Sigmoid colon (tissue), 7 donors: ENCODE measurements around the gene SLIT3. TPM values are rescaled to one million over a fixed set of nuclear protein-coding genes. Genes with fewer than 3 reads are reported as not detected.
A peak's percentile ranks its signal among the peaks of the same experiment; 100 is the strongest.

Experiments used
- DNase-seq: peaks from one replicate; pipeline ENCODE4 v3.0.0-alpha.2; 2019
- H3K27ac ChIP-seq, 4 donors: fragments of 200-600 bp; sonication (generic); one replicate each; pipeline ENCODE4 v1.5.1; 2016 to 2019; ENCODE audit warnings: mild to moderate bottlenecking in 1 of 4
- H3K27me3 ChIP-seq, 3 donors: fragments of 200-600 bp; sonication (generic); one replicate each; pipeline ENCODE4 v1.5.1; 2019; ENCODE audit warnings: mild to moderate bottlenecking in 1 of 3
- H3K36me3 ChIP-seq, 4 donors: fragments of 200-600 bp; sonication (generic); one replicate each; pipeline ENCODE4 v1.5.1; 2016 to 2019
- H3K4me1 ChIP-seq, 4 donors: fragments of 200-600 bp; sonication (generic); one replicate each; pipeline ENCODE4 v1.5.1; 2017 to 2019
- H3K4me3 ChIP-seq, 4 donors: fragments of 200-600 bp; sonication (generic); one replicate each; pipeline ENCODE4 v1.5.1; 2017 to 2019; ENCODE audit warnings: mild to moderate bottlenecking in 2 of 4, moderate library complexity in 1 of 4
- H3K9me3 ChIP-seq, 4 donors: fragments of 200-600 bp in 3 of 4; sonication (generic) in 3 of 4; one replicate each; pipeline versions ENCODE4 v1.5.1 to v1.6.1; 2013 to 2019
- EP300 ChIP-seq, 4 donors: sonication (generic); formaldehyde crosslinking; IDR thresholded peaks; one replicate each; pipeline ENCODE4 v1.6.1; 2017; ENCODE audit warnings: antibody characterized with exemption in 4 of 4
- POLR2A ChIP-seq, 2 donors: fragments of 450-650 bp; IDR thresholded peaks; one replicate each; pipeline ENCODE4 v1.6.1; 2016; ENCODE audit warnings: antibody characterized with exemption in 2 of 2, mild to moderate bottlenecking in 2 of 2, moderate library complexity in 2 of 2
- POLR2AphosphoS5 ChIP-seq, 4 donors: sonication (generic); formaldehyde crosslinking; IDR thresholded peaks; one replicate each; pipeline ENCODE4 v1.6.1; 2017; ENCODE audit warnings: antibody characterized with exemption in 4 of 4
- WGBS, 2 donors: extraction: QIAGEN DNeasy Blood & Tissue Kit; methylation state at CpG; one replicate each; pipeline ENCODE4 v1.1.7; 2013; 5-methylcytosine and 5-hydroxymethylcytosine counted together
- intact Hi-C: fragments of 100-400 bp; cut with DNase I; formaldehyde crosslinking; loops from one replicate; pipeline ENCODE4 v1.15.1; 2023
- polyA plus RNA-seq, 3 donors: library from polyadenylated mRNA; stranded (reverse); fragments of 200-250 nt; gene quantifications; one replicate each; pipeline ENCODE4 v1.2.3, GENCODE V29; 2013
- total RNA-seq, 4 donors: library from RNA; depleted of rRNA; stranded (reverse); fragments of >200 nt; gene quantifications; one replicate each; pipeline ENCODE4 v1.1.0, GENCODE V29; 2016
- TF ChIP-seq, protein P1 (sequence below), 4 experiments: fragments of 450-650 bp in 3 of 4; fragments of 200-600 bp in 1 of 4; IDR thresholded peaks; one replicate each; pipeline ENCODE4 v1.5.1; 2016 to 2019; ENCODE audit warnings: antibody characterized with exemption in 4 of 4, mild to moderate bottlenecking in 3 of 4, moderate library complexity in 2 of 4
- donor health status: healthy with polysubstance abuse.
- donor health status: Bipolar disorder and iron deficiency.
- donor health status: healthy.

Gene SLIT3
- total and polyA plus RNA-seq, 7 donors, result 0.23 to 46.3 (median 30.0) TPM

DNA sequence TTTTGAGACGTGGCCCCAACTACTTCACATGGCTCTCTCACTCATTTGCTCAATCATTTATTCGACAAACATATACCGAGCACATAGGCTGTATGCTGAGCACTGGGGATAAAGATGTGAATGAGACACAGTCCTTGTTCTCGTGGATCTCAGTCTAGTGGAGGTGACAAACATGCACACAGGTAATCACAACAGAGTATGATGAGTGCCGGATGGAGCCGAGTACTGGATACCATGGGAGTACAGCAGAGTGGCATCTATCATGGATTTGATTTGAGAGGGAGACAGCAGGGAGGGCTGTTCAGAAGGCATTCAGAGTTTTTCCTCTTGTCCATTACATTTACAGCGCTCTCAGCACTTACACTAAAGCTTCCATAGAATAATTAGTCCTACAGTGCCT is 259.8 kb downstream of the SLIT3 start:
- H3K4me1 ChIP-seq, result no peaks in the 10 kb centered on the region
- H3K4me3 ChIP-seq, result no peak overlapping the region
- H3K9me3 ChIP-seq, result no peaks in the 10 kb centered on the region
- no peaks in the 10 kb centered on the region for H3K36me3 ChIP-seq
- no peak for DNase-seq
- TF ChIP-seq, protein P1, sequence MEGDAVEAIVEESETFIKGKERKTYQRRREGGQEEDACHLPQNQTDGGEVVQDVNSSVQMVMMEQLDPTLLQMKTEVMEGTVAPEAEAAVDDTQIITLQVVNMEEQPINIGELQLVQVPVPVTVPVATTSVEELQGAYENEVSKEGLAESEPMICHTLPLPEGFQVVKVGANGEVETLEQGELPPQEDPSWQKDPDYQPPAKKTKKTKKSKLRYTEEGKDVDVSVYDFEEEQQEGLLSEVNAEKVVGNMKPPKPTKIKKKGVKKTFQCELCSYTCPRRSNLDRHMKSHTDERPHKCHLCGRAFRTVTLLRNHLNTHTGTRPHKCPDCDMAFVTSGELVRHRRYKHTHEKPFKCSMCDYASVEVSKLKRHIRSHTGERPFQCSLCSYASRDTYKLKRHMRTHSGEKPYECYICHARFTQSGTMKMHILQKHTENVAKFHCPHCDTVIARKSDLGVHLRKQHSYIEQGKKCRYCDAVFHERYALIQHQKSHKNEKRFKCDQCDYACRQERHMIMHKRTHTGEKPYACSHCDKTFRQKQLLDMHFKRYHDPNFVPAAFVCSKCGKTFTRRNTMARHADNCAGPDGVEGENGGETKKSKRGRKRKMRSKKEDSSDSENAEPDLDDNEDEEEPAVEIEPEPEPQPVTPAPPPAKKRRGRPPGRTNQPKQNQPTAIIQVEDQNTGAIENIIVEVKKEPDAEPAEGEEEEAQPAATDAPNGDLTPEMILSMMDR (IDR thresholded peaks at IDR 0.05), result no peak
- TF ChIP-seq POLR2AphosphoS5 (IDR thresholded peaks at IDR 0.05) (no peak), POLR2A (IDR thresholded peaks at IDR 0.05) (no peak), EP300 (IDR thresholded peaks at IDR 0.05) (no peak)
- H3K27ac ChIP-seq, result no peak overlapping the region
- intact Hi-C loops, result no loop called here
- 91% methylated on average over 7 of the region's 7 CpGs for WGBS, 2 donors
- no peaks in the 10 kb centered on the region for H3K27me3 ChIP-seq

DNA sequence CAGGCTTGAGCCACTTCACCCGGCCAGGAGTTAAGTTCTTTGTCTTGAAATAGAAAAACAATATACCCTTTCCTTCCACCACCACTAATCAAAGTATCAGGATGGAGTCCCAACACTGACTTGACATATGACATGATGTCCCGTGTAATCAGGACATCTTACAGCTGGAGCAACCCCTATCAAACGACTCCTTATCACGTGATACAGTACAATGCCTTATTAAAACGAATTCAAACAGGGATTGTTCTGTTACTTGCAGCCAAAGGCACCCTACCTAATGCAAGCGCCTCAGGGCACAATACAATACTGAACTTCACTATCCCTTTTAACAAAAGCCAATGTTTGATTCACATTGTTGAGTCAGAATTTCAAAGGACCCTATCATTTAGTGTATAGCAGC is 261.3 kb downstream of the SLIT3 start:
- Histone ChIP-seq H3K27ac (no peak overlapping the region), H3K4me3 (no peak overlapping the region), H3K27me3 (no peaks in the 10 kb centered on the region), H3K36me3 (no peaks in the 10 kb centered on the region), H3K4me1 (no peaks in the 10 kb centered on the region), H3K9me3 (no peaks in the 10 kb centered on the region)
- no peak for TF ChIP-seq EP300 (IDR thresholded peaks at IDR 0.05)
- intact Hi-C loops, result no loop called here
- WGBS, 2 donors, result 76 to 86% methylated on average over 6 of the region's 6 CpGs
- DNase-seq, result no peak

DNA sequence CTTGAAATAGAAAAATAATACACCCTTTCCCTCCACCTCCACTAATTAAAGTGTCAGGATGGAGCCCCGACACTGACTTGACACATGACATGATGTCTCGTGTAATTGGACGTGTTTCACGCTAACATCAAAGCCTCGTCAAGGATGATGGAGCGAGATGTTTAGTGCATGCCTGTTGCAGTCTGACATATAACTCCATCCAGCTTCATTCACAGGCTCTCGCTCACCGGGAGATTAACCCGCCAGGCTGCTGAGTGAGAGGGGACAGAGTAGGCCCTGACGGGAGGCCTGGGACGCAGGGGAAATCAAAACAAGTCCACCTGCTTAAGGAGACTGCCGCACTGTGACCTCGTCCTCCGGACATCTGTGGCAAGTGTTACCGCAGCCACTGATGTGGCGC is 263.5 kb downstream of the SLIT3 start:
- intact Hi-C loops, result no loop called here
- no peaks in the 10 kb centered on the region for H3K27me3 ChIP-seq
- no peak for TF ChIP-seq POLR2AphosphoS5 (IDR thresholded peaks at IDR 0.05)
- TF ChIP-seq, protein P1 (IDR thresholded peaks at IDR 0.05), result no peak
- TF ChIP-seq EP300 (IDR thresholded peaks at IDR 0.05), result no peak
- no peak for TF ChIP-seq POLR2A (IDR thresholded peaks at IDR 0.05)
- H3K4me1 ChIP-seq, result no peaks in the 10 kb centered on the region
- no peak for DNase-seq
- no peaks in the 10 kb centered on the region for H3K36me3 ChIP-seq
- no peaks in the 10 kb centered on the region for H3K9me3 ChIP-seq
- no peak overlapping the region for H3K27ac ChIP-seq
- WGBS, 2 donors, result 75 to 83% methylated on average over 16 of the region's 16 CpGs
- no peak overlapping the region for H3K4me3 ChIP-seq

DNA sequence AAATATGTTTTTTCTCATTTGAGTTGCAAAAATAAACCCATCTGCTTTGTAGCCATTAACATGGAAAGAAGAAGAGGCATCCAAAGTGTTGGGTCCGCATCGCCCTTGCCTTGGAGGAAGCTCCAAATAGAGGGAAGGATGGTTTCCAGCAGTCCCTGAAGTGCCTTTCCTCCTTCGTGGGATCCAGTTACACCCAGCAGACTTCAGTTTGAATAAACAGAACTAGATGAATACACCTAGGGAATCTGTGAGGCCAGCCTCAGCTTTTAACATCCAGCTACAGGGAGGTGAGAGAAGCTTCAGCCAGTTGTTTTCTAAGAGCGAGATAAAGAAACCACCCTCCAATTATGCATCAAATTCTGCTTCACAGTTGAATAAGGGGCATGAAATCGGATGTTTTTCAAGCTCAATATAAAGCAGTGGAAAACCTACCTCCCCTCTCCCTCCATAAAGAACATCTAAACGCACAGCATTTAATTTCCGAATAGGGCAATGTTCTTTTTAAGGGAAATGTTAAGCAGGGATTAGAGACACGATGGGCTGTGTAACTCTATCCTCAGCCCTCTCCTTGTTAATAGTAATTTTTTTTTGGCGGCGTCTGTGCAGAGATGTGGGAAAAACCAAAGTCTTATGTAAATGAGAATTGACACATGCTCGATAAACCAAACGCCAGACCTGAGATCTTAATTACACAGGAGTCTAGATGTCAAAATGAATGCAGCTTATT is 264.7 kb downstream of the SLIT3 start:
- H3K27ac ChIP-seq, result no peak overlapping the region
- no peaks in the 10 kb centered on the region for H3K27me3 ChIP-seq
- H3K4me3 ChIP-seq, result no peak overlapping the region
- TF ChIP-seq, protein P1 (IDR thresholded peaks at IDR 0.05), result no peak
- TF ChIP-seq EP300 (IDR thresholded peaks at IDR 0.05), result no peak
- no peak for TF ChIP-seq POLR2A (IDR thresholded peaks at IDR 0.05)
- TF ChIP-seq POLR2AphosphoS5 (IDR thresholded peaks at IDR 0.05), result no peak
- no peaks in the 10 kb centered on the region for H3K36me3 ChIP-seq
- H3K9me3 ChIP-seq, result no peaks in the 10 kb centered on the region
- intact Hi-C loops, result no loop called here
- no peak for DNase-seq
- 81 to 84% methylated on average over 12 of the region's 12 CpGs for WGBS, 2 donors
- H3K4me1 ChIP-seq, result no peaks in the 10 kb centered on the region

DNA sequence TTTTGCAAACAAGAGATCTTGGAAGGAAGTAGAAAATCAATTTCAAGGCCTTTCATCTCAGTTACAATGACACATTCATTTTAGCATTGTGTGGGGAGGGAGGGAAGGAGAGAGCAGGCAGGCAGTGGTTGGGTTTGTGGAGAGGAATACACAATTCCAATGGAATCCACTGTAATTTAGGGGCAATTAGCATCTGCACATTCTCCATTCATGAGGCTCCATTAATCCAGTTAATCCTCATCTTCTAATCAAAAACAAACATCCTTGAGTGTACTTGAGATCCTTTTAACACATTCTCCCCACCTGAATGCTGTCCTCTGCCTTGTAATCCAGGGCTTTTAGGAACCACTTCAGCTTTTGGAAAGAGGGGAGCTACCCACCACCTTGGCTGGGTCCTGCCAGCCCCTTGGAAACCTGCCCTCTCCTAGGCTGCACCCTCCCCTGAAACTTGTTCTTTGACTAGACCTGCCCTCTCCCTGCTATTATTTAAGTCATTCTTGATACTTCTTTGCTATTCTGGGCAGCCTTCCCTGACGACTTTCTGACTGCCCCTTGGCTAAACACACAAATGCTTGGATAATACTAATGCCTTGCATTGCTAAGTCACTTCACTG is 271.2 kb downstream of the SLIT3 start:
- Histone ChIP-seq H3K9me3 (no peaks in the 10 kb centered on the region), H3K4me3 (no peak overlapping the region), H3K36me3 (no peaks in the 10 kb centered on the region), H3K27me3 (no peaks in the 10 kb centered on the region), H3K27ac (peak overlapping the region in 1 of 4 donors; percentile 62), H3K4me1 (peaks cover 0 to 27% (median 16%) of the 10 kb centered on the region in 4 donors)
- 47 to 49% methylated on average over 1 of the region's 1 CpG for WGBS, 2 donors
- DNase-seq, result no peak
- TF ChIP-seq, protein P1 (IDR thresholded peaks at IDR 0.05), result no peak
- TF ChIP-seq POLR2AphosphoS5 (IDR thresholded peaks at IDR 0.05) (no peak), POLR2A (IDR thresholded peaks at IDR 0.05) (no peak), EP300 (IDR thresholded peaks at IDR 0.05) (no peak)
- intact Hi-C loops, result no loop called here
